Coronary artery (tissue), 2 donors: ENCODE data around the gene VPS37C.

Experiments used
- DNase-seq: peaks from one replicate; pipeline ENCODE4 v3.0.0-alpha.2; 2017; ENCODE audit warnings: low spot score
- H3K27ac ChIP-seq, 2 donors: fragments of 200-600 bp; sonication (generic); one replicate each; pipeline ENCODE4 v1.5.1; 2016 to 2019
- H3K4me3 ChIP-seq: fragments of 200-600 bp; sonication (generic); 2 replicates; pipeline ENCODE4 v1.5.1; 2016; ENCODE audit warnings: mild to moderate bottlenecking, moderate library complexity
- TF ChIP-seq, protein P1 (sequence below): fragments of 200-600 bp; sonication (generic); IDR thresholded peaks from one replicate; pipeline ENCODE4 v1.5.1; 2019; ENCODE audit warnings: antibody characterized with exemption

VPS37C gene

GRCh38 chr11:61120099-61120705 is 41.0 kb downstream of the VPS37C start:
- no peak overlapping the region for H3K27ac ChIP-seq

GRCh38 chr11:61119571-61119970 is 41.7 kb downstream of the VPS37C start:
- no peak overlapping the region for H3K4me3 ChIP-seq
- TF ChIP-seq, protein P1, sequence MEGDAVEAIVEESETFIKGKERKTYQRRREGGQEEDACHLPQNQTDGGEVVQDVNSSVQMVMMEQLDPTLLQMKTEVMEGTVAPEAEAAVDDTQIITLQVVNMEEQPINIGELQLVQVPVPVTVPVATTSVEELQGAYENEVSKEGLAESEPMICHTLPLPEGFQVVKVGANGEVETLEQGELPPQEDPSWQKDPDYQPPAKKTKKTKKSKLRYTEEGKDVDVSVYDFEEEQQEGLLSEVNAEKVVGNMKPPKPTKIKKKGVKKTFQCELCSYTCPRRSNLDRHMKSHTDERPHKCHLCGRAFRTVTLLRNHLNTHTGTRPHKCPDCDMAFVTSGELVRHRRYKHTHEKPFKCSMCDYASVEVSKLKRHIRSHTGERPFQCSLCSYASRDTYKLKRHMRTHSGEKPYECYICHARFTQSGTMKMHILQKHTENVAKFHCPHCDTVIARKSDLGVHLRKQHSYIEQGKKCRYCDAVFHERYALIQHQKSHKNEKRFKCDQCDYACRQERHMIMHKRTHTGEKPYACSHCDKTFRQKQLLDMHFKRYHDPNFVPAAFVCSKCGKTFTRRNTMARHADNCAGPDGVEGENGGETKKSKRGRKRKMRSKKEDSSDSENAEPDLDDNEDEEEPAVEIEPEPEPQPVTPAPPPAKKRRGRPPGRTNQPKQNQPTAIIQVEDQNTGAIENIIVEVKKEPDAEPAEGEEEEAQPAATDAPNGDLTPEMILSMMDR, result no peak
- DNase-seq, result no peak
- H3K27ac ChIP-seq, result no peak overlapping the region

More at GRCh38 chr11:61120099-61120705, 41.0 kb downstream of the VPS37C start:
- H3K4me3 ChIP-seq, result no peak overlapping the region
- DNase-seq, result no peak
- TF ChIP-seq, protein P1, result no peak

DNA sequence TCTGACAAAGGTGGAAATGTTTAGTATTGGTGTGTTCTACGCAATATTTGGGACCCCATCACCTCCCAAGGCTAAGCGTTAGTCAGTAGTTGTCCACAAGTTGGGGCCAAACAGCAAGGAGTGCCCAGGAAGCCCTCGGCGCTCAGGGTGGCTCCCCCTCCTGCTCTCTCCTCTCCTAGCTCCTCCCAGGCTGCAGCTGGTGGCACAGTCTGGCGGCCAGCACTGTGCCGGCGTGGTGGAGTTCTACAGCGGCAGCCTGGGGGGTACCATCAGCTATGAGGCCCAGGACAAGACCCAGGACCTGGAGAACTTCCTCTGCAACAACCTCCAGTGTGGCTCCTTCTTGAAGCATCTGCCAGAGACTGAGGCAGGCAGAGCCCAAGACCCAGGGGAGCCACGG is 42.2 kb downstream of the VPS37C start:
- no peak overlapping the region for H3K4me3 ChIP-seq
- no peak overlapping the region for H3K27ac ChIP-seq
- no peak for DNase-seq
- TF ChIP-seq, protein P1, result no peak

- no peak overlapping the region for H3K4me3 ChIP-seq
- TF ChIP-seq, protein P1, result no peak
- no peak for DNase-seq
- H3K27ac ChIP-seq, result no peak overlapping the region
Observed at GRCh38 chr11:61118406-61118805, 42.8 kb downstream of the VPS37C start.

- TF ChIP-seq, protein P1, result no peak
- DNase-seq, result no peak
- no peak overlapping the region for H3K27ac ChIP-seq
- no peak overlapping the region for H3K4me3 ChIP-seq
Observed at GRCh38 chr11:61118004-61118403, 43.2 kb downstream of the VPS37C start.

- Histone ChIP-seq H3K4me3 (no peak overlapping the region), H3K27ac (no peak overlapping the region)
- TF ChIP-seq, protein P1, result no peak
- DNase-seq, result no peak
Observed at GRCh38 chr11:61117168-61117520, 44.1 kb downstream of the VPS37C start.

DNA sequence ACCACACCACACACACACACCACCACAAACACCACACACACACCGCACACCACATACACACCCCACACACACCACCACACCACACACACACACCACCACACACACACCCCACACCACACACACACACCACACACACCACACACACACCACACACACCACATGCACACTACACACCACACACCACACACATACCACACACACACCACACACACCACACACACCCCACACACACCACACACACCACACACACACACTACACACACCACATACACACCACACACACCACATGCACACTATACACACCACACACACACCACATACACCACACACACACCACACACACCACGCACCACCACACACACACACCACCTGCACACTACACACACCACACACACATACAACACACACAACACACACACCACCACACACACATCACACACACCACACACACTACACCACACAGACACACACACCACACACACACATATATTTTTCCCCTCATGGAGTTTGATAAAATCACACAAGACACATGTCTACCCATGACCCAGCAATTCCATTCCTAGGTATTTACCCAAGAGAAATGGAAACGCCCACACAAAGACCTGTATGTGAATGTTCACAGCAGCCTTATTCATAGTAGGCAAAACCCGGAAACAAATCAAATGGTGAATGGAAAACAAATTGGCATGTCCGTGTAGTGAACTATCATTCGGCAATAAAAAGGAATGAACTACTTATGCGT is 44.6 kb downstream of the VPS37C start:
- TF ChIP-seq, protein P1, result no peak
- no peak for DNase-seq
- no peak overlapping the region for H3K27ac ChIP-seq
- H3K4me3 ChIP-seq, result no peak overlapping the region
